ENCODE results near the gene TRIM38. TPM values are rescaled to one million over a fixed set of nuclear protein-coding genes. Genes with fewer than 3 reads are reported as not detected.

TRIM38 gene
- total and polyA plus RNA-seq, 2 donors (not counting 3 experiments of a cell fraction or from before 2014, with no cell fraction given): 5.1 to 13.2 TPM

DNA sequence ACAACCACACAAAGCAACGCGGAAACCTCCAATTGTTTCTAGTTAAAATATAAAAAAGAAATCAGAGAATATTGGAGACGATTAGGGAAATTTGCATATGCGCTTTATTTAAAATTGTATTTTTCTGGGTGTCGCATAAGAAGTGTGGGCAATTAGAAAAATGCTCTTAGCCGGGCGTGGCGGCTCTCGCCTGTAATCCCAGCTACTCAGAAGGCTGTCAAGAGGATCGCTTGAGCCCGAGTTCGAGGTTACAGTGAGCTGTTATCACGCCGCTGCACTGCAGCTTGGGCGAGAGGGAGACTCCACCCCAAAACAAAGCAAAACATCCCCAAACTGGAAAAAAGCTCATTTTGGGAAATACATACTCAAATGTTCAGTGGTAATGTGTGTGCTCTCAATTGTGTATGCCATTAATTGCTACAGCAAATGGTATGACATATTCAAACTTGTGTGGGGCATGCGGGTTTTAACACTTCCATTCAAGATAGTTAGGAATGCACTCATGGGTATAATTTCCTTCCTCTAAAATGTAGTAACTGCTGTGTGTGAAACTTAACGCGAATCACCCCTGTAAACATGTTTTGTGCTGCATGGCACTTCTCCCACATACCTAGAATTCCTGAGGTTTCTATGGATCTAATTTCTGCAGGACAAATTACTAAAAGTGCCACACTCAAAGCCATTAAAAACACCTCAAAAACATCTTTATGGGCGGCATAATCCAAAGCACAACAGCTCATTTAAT is 69.9 kb downstream of the TRIM38 start:
- no peaks in the 10 kb centered on the region for H3K36me3 ChIP-seq (ENCODE audit: control insufficient read depth in 2 of 2, extremely low read depth in 1 of 2, insufficient read depth in 2 of 2, low read length in 2 of 2)
- dilution Hi-C loops (cut with MboI; ENCODE audit: extremely low pct_ligation_motif_present, low sequenced_read_pairs) (no loop called here), intact Hi-C loops (cut with micrococcal nuclease) (loop anchor here (1.0 to 5.0 kb wide), 8 partner anchors 11 to 1860 kb away; a partner anchor contains a TSS)
- H3K27me3 ChIP-seq (ENCODE audit: control insufficient read depth in 2 of 2, insufficient read depth in 2 of 2, low read length in 2 of 2): no peaks in the 10 kb centered on the region
- peak overlapping the region; percentile 18 for H2AFZ ChIP-seq (ENCODE audit: low read depth, low read length)
- peak overlapping the region; percentile 83 for H3K9ac ChIP-seq (replicated peaks; ENCODE audit: extremely low read depth, insufficient read depth, low read length)
- no peaks in the 10 kb centered on the region for H4K20me1 ChIP-seq (replicated peaks; ENCODE audit: control insufficient read depth, extremely low read depth, insufficient read depth, low read length)
- H3K4me3 ChIP-seq (replicated peaks in 1 of 3; ENCODE audit: insufficient read depth in 1 of 3, low read depth in 1 of 3, low read length in 3 of 3): peak overlapping the region; percentile 25 to 78 (median 49)
- H3K9me3 ChIP-seq (replicated peaks; ENCODE audit: control insufficient read depth, insufficient read depth, low read length): no peaks in the 10 kb centered on the region
- no peaks in the 10 kb centered on the region for H3K79me2 ChIP-seq (ENCODE audit: control insufficient read depth, insufficient read depth, low read length)
- peak; percentile 26 for FAIRE-seq
- ChIA-PET CTCF (interaction anchor here (0.6 to 3.1 kb wide), 9 partner anchors 11 to 563 kb away, joined by 3 to 31 read pairs (median 5); a partner anchor contains a TSS), POLR2A (interaction anchor here (0.6 to 4.8 kb wide), 19 partner anchors 11 to 1861 kb away, joined by 3 to 84 read pairs (median 4); a partner anchor contains a TSS)
- peak; percentile 68 for DNase-seq (ENCODE audit: low read depth, low spot score)
- no peaks in the 10 kb centered on the region for H3K9me1 ChIP-seq (replicated peaks; ENCODE audit: control insufficient read depth, extremely low read depth, insufficient read depth, low read length)
- TF ChIP-seq, protein P1, sequence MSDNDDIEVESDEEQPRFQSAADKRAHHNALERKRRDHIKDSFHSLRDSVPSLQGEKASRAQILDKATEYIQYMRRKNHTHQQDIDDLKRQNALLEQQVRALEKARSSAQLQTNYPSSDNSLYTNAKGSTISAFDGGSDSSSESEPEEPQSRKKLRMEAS (IDR thresholded peaks at IDR 0.05; ENCODE audit: insufficient read depth, insufficient read length): no peak
- TF ChIP-seq FOS (IDR thresholded peaks at IDR 0.05; ENCODE audit: borderline replicate concordance, insufficient read depth, low read length) (no peak), MYC (IDR thresholded peaks at IDR 0.05; ENCODE audit: low read depth, low read length) (no peak)
- TF ChIP-seq, protein P2, sequence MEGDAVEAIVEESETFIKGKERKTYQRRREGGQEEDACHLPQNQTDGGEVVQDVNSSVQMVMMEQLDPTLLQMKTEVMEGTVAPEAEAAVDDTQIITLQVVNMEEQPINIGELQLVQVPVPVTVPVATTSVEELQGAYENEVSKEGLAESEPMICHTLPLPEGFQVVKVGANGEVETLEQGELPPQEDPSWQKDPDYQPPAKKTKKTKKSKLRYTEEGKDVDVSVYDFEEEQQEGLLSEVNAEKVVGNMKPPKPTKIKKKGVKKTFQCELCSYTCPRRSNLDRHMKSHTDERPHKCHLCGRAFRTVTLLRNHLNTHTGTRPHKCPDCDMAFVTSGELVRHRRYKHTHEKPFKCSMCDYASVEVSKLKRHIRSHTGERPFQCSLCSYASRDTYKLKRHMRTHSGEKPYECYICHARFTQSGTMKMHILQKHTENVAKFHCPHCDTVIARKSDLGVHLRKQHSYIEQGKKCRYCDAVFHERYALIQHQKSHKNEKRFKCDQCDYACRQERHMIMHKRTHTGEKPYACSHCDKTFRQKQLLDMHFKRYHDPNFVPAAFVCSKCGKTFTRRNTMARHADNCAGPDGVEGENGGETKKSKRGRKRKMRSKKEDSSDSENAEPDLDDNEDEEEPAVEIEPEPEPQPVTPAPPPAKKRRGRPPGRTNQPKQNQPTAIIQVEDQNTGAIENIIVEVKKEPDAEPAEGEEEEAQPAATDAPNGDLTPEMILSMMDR (IDR thresholded peaks at IDR 0.05; ENCODE audit: extremely low read depth in 1 of 2, insufficient read depth in 1 of 2, low read depth in 1 of 2, low read length in 2 of 2): no peak
- H3K4me1 ChIP-seq (ENCODE audit: control insufficient read depth, extremely low read depth, insufficient read depth, low read length): peaks cover 33% of the 10 kb centered on the region
- peak overlapping the region; percentile 88 for H3K27ac ChIP-seq (ENCODE audit: insufficient read depth, low read depth, low read length)
- BruUV-seq (replicated peaks): no TSS peak
- peak overlapping the region; percentile 83 for H3K4me2 ChIP-seq (ENCODE audit: insufficient read depth, low read length)

Measured in endothelial cell of umbilical vein (primary cell).